ENCODE data around the gene NT5DC2.

NT5DC2 gene

GRCh38 chr3:52506266-52506966, 27.2 kb downstream of the NT5DC2 start:
- no peak for DNase-seq

GRCh38 chr3:52504977-52505376, 28.7 kb downstream of the NT5DC2 start:
- DNase-seq, result no peak

GRCh38 chr3:52503788-52504424, 29.8 kb downstream of the NT5DC2 start:
- DNase-seq, result no peak

- no peak for DNase-seq
Measured at GRCh38 chr3:52502808-52503350, 30.8 kb downstream of the NT5DC2 start.

DNA sequence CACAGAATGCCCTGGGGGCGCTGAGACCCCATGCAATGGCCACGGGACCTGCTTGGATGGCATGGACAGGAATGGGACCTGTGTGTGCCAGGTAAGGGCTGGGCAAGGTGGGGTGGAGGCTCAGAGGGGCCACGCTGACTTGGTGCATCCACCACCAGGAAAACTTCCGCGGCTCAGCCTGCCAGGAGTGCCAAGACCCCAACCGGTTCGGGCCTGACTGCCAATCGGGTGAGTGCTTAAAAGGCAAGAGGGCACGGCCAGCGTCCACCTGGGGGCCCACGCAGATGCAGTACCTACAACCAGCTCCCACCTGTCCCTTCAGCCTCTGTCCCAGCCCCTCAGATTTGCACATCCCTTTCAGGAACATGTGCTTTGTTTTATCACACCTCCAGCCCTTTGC, 31.7 kb downstream of the NT5DC2 start:
- DNase-seq, result no peak

DNA sequence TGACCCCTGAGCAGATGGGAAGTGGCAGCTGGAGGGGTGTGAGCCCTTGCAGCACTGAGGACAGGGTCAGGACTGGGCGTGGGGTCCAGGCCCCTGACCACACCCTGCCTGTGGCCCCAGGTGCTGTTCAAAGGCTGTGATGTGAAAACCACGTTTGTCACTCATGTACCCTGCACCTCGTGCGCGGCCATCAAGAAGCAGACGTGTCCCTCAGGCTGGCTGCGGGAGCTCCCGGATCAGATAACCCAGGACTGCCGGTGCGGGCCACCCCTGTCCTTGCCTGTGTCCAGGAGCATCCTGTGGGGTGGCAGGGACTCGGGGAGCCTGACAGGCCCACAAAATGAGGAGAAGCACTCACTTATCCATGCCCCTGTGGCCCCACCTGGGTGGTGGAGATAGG, 32.6 kb downstream of the NT5DC2 start:
- no peak for DNase-seq

GRCh38 chr3:52498137-52499054, 35.3 kb downstream of the NT5DC2 start:
- DNase-seq, result no peak

DNA sequence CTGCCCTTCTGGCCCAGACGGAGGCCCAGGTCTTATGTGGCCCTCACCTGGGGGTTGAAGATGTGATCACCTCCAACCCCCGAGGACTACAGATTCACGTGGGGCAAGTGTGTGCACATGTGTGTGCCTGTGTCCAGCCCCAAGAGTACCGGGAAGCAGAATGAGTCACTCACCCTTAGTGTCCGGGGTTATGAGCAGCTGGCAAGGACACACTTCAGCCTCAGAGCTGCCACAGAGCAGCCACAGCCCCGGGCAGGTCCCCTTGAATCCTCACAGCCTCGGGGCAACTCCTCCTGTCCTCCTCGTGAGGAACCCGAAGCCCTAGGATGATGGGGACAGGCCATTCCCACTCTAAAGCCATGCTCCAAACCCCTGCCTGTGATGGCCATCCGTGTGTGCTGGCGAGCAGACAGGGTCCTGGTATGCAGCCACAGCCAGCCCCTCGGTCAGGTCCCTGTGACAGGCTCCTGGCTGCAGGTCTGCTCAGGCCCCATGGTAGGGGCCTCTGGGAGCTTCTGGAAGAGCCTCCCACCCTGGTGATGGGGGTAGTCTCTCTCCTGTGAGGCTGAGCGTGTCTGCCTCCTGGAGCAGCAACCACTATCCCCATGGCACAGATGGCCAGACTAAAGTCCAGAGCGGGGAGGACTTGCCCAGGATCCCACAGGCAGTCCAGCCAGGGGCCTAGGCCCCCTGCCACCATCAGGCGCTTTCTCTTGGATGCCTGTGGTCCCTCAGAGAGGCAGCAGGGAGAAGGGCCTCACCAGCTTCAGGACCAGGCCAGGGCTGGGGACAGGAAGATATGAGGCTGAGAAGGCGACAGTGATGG, 37.7 kb downstream of the NT5DC2 start:
- DNase-seq, result no peak

- no peak for DNase-seq
Measured at GRCh38 chr3:52494886-52495495, 38.7 kb downstream of the NT5DC2 start, which contains the start of gene STAB1. STAB1 (plus strand) TSS chr3:52495338; CDS start chr3:52495414, 76 bp downstream.

DNA sequence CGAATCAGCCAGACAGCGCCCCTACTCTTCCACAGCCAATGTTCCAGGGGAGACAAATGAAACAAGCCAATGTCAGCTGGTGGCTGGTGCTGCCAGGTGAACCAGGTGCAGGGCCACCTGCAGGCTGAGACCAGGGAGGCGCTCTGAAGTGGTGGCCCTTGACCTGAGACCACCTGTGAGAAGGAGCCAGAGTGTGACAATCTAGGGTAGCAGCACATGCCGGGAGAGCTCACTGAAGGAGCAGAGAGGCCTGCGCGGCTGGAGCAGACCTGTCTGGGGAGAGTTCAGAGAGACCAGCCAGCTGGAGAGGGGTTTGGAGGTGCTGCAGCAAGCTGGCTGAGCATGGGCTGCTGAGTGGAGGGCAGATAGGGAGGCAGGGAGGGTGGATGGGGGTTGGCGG, 39.2 kb downstream of the NT5DC2 start:
- no peak for DNase-seq

GRCh38 chr3:52493232-52494017, 40.2 kb downstream of the NT5DC2 start:
- no peak for DNase-seq

DNA sequence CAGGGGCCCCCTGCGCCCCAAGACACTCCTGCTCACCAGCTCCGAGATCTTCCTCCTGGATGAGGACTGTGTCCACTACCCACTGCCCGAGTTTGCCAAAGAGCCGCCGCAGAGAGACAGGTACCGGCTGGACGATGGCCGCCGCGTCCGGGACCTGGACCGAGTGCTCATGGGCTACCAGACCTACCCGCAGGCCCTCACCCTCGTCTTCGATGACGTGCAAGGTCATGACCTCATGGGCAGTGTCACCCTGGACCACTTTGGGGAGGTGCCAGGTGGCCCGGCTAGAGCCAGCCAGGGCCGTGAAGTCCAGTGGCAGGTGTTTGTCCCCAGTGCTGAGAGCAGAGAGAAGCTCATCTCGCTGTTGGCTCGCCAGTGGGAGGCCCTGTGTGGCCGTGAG, 41.6 kb downstream of the NT5DC2 start:
- DNase-seq, result no peak

- no peak for DNase-seq
Measured at GRCh38 chr3:52490939-52491526, 42.6 kb downstream of the NT5DC2 start.

- DNase-seq, result no peak
Measured at GRCh38 chr3:52490035-52490938, 43.4 kb downstream of the NT5DC2 start.

DNA sequence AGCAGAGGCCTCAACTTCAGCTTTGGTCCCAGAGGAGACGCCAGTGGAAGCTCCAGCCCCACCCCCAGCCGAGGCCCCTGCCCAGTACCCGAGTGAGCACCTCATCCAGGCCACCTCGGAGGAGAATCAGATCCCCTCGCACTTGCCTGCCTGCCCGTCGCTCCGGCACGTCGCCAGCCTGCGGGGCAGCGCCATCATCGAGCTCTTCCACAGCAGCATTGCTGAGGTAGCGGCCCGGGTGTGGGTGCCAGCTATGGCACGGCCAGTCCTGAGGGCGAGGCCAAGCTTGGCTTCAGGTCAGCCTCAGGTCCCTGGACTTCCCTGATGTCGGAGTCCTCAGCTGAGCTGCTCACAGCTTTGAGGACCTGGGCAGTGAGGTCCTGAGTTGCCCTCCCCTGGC, 44.2 kb downstream of the NT5DC2 start:
- no peak for DNase-seq

GRCh38 chr3:52488746-52489145, 44.9 kb downstream of the NT5DC2 start:
- DNase-seq, result no peak

DNA sequence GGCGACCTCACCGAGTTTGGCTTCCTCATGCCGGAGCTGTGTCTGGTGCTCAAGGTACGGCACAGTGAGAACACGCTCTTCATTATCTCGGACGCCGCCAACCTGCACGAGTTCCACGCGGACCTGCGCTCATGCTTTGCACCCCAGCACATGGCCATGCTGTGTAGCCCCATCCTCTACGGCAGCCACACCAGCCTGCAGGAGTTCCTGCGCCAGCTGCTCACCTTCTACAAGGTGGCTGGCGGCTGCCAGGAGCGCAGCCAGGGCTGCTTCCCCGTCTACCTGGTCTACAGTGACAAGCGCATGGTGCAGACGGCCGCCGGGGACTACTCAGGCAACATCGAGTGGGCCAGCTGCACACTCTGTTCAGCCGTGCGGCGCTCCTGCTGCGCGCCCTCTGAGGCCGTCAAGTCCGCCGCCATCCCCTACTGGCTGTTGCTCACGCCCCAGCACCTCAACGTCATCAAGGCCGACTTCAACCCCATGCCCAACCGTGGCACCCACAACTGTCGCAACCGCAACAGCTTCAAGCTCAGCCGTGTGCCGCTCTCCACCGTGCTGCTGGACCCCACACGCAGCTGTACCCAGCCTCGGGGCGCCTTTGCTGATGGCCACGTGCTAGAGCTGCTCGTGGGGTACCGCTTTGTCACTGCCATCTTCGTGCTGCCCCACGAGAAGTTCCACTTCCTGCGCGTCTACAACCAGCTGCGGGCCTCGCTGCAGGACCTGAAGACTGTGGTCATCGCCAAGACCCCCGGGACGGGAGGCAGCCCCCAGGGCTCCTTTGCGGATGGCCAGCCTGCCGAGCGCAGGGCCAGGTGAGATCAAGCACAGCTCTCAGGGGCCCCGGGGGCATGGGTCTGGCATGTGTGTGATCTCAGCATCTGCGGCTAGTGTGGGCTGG, 45.6 kb downstream of the NT5DC2 start:
- no peak for DNase-seq

GRCh38 chr3:52487050-52487787, 46.4 kb downstream of the NT5DC2 start:
- DNase-seq, result no peak
